ENCODE data around the gene SHOC2. TPM values are rescaled to one million over a fixed set of nuclear protein-coding genes. Genes with fewer than 3 reads are reported as not detected.

Gene SHOC2
- total and polyA plus RNA-seq, 8 donors = 30.5 to 61.6 (median 36.5) TPM

DNA sequence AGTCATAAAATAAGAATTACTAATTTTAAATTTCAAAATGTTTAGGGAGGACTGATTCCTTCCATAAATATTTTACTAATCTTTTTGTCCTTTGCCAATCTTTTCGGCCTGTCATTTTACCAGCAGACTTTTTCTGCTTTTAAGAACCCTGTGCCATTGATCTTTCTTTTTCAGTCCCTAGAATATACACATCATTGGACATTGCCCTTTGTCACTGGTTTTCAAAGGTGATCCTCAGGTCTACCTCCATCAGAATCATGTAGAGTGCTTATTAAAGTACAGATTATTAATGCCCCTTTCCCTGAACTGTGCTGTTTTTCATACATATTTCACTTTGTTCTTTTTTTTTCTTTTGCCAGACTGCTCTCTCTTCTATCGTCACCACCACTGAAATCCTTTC is 43.8 kb downstream of the SHOC2 start:
- TF ChIP-seq, protein P1, sequence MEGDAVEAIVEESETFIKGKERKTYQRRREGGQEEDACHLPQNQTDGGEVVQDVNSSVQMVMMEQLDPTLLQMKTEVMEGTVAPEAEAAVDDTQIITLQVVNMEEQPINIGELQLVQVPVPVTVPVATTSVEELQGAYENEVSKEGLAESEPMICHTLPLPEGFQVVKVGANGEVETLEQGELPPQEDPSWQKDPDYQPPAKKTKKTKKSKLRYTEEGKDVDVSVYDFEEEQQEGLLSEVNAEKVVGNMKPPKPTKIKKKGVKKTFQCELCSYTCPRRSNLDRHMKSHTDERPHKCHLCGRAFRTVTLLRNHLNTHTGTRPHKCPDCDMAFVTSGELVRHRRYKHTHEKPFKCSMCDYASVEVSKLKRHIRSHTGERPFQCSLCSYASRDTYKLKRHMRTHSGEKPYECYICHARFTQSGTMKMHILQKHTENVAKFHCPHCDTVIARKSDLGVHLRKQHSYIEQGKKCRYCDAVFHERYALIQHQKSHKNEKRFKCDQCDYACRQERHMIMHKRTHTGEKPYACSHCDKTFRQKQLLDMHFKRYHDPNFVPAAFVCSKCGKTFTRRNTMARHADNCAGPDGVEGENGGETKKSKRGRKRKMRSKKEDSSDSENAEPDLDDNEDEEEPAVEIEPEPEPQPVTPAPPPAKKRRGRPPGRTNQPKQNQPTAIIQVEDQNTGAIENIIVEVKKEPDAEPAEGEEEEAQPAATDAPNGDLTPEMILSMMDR (IDR thresholded peaks at IDR 0.05) = no peak
- intact Hi-C loops (cut with DNase I) = no loop called here
- Histone ChIP-seq H3K27me3 (no peaks in the 10 kb centered on the region), H3K4me1 (peaks cover 0 to 23% of the 10 kb centered on the region in 2 donors), H3K36me3 (no peaks in the 10 kb centered on the region), H3K27ac (no peak overlapping the region), H3K9me3 (no peaks in the 10 kb centered on the region), H3K4me3 (no peak overlapping the region)
- ATAC-seq = no peak
- DNase-seq = no peak

GRCh38 chr10:110964681-110965080 is 45.3 kb downstream of the SHOC2 start:
- TF ChIP-seq, protein P1 (IDR thresholded peaks at IDR 0.05) = no peak
- H3K9me3 ChIP-seq = no peaks in the 10 kb centered on the region

DNA sequence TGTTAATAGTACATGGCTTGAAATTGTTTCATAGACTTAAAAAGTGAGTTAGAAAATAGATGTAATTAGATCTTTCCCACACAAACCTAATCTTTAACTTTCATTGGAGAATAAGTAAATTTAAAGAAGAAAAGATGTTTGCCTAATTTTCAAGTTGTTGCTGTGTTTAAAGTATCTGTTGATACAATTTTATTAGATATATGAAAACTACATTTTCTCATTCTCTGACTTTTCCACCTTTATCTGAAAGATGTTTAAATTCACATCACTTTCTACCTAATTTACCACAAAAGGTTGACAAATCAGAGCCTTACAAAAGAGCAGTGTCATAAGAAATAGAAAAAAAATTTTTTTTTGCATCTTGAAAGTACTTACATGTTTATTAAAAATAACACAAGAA is 45.8 kb downstream of the SHOC2 start:
- intact Hi-C loops (cut with DNase I) = no loop called here
- Histone ChIP-seq H3K9me3 (no peaks in the 10 kb centered on the region), H3K27me3 (no peaks in the 10 kb centered on the region), H3K4me3 (no peak overlapping the region), H3K4me1 (peaks cover 0 to 13% of the 10 kb centered on the region in 2 donors), H3K27ac (no peak overlapping the region), H3K36me3 (no peaks in the 10 kb centered on the region)
- DNase-seq (no peak), ATAC-seq (no peak)
- TF ChIP-seq, protein P1 (IDR thresholded peaks at IDR 0.05) = no peak

More at GRCh38 chr10:110964681-110965080, 45.3 kb downstream of the SHOC2 start:
- Histone ChIP-seq H3K4me3 (no peak overlapping the region), H3K27me3 (no peaks in the 10 kb centered on the region), H3K27ac (no peak overlapping the region), H3K4me1 (peaks cover 0 to 13% of the 10 kb centered on the region in 2 donors), H3K36me3 (no peaks in the 10 kb centered on the region)
- intact Hi-C loops (cut with DNase I) = no loop called here
- no peak for DNase-seq
- ATAC-seq = no peak

GRCh38 chr10:110966146-110966545 is 46.7 kb downstream of the SHOC2 start:
- Histone ChIP-seq H3K9me3 (no peaks in the 10 kb centered on the region), H3K4me3 (no peak overlapping the region), H3K36me3 (no peaks in the 10 kb centered on the region), H3K27ac (no peak overlapping the region), H3K27me3 (no peaks in the 10 kb centered on the region), H3K4me1 (peaks cover 0 to 16% of the 10 kb centered on the region in 2 donors)
- TF ChIP-seq, protein P1 (IDR thresholded peaks at IDR 0.05) = no peak
- intact Hi-C loops (cut with DNase I) = no loop called here
- ATAC-seq = no peak
- DNase-seq = no peak

GRCh38 chr10:110967009-110967630 is 47.7 kb downstream of the SHOC2 start:
- Histone ChIP-seq H3K9me3 (no peaks in the 10 kb centered on the region), H3K4me1 (peaks cover 0 to 16% of the 10 kb centered on the region in 2 donors), H3K27ac (no peak overlapping the region), H3K36me3 (no peaks in the 10 kb centered on the region), H3K27me3 (no peaks in the 10 kb centered on the region), H3K4me3 (no peak overlapping the region)
- intact Hi-C loops (cut with DNase I) = no loop called here
- ATAC-seq = no peak
- TF ChIP-seq, protein P1 (IDR thresholded peaks at IDR 0.05) = no peak
- no peak for DNase-seq
